ENCODE measurements around the gene LRRC73.
"Not testable (repeated sequence)": the region's sequence is repeated elsewhere in the genome, so short reads cannot be mapped to it uniquely, and the experiment has no call there.

Gene LRRC73

GRCh38 chr6:43459535-43459934 is 50.6 kb downstream of the LRRC73 start:
- no peak for DNase-seq

- not testable (repeated sequence) for DNase-seq
Observed at GRCh38 chr6:43458154-43458553, 52.0 kb downstream of the LRRC73 start.

GRCh38 chr6:43457643-43458042 is 52.5 kb downstream of the LRRC73 start:
- DNase-seq, result no peak

Data from activated CD4-positive, CD25-positive, alpha-beta regulatory T cell treated with anti-CD3 and anti-CD28 coated beads, Interleukin-2, amount 50 U/mL, for 72 hours (primary cell).